ENCODE results near the gene SRA1. TPM values are rescaled to one million over a fixed set of nuclear protein-coding genes. Genes with fewer than 3 reads are reported as not detected.
"Not testable (repeated sequence)": the region's sequence is repeated elsewhere in the genome, so short reads cannot be mapped to it uniquely, and the experiment has no call there.

Gene SRA1
- total RNA-seq, 1 donor: 40.6 TPM

DNA sequence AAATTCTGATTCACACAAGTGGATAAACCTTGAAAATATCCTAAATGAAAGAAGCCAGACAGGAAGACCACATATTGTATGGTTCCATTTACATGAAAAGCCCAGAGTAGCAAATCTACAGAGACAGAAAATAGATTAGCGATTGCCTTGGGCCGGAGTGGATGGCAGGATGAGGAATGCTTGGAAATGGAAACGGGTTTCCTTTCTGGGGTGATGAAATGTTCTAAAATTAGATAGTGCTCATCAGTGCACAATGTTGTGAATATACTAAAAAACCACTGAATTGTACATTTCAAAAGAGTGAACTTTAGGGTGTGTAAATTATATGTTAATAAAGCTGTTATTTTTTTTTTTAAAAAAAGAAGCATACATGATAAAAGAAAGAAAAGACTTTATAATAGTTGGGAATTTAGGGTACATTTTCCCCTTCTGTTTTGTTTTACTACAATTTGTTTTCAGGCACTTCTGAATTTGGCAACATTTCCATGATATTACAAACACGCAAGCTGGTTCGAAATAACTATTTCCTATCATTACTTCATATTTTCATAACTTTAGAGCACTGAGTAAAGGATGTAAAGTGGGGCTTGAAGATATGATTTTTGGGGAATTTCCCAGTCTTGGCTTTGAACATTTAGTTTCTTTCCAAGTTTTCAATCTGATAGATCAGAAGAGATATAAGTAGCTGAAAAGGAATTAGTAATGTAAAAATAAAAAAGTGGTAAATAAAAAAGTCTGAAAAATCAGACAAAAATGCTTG lies 31.2 kb upstream of the SRA1 start:
- TF ChIP-seq, protein P1, sequence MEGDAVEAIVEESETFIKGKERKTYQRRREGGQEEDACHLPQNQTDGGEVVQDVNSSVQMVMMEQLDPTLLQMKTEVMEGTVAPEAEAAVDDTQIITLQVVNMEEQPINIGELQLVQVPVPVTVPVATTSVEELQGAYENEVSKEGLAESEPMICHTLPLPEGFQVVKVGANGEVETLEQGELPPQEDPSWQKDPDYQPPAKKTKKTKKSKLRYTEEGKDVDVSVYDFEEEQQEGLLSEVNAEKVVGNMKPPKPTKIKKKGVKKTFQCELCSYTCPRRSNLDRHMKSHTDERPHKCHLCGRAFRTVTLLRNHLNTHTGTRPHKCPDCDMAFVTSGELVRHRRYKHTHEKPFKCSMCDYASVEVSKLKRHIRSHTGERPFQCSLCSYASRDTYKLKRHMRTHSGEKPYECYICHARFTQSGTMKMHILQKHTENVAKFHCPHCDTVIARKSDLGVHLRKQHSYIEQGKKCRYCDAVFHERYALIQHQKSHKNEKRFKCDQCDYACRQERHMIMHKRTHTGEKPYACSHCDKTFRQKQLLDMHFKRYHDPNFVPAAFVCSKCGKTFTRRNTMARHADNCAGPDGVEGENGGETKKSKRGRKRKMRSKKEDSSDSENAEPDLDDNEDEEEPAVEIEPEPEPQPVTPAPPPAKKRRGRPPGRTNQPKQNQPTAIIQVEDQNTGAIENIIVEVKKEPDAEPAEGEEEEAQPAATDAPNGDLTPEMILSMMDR (IDR thresholded peaks at IDR 0.05; ENCODE audit: insufficient read depth, low read depth, low read length): no peak
- H3K4me3 ChIP-seq (ENCODE audit: low read depth, low read length): no peak overlapping the region
- peak; percentile 45 for DNase-seq (ENCODE audit: low read depth)

DNA sequence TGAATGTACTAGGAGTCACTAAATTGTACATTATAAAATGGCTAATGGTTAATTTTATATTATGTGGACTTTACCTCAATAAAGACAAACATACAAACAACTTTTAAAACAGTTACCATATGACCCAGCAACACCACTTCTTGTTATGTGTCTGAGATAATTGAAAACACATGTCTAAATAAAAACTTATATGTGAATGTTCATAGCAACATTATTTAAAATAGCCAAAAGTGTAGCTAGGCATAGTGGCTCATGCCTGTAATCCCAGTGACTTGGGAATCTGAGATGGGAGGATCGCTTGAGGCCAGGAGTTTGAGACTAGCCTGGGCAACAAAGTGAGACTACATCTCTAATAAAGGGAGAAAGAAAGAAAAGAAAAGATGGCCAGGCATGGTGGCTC lies 30.2 kb upstream of the SRA1 start:
- TF ChIP-seq, protein P1 (IDR thresholded peaks at IDR 0.05; ENCODE audit: insufficient read depth, low read depth, low read length): no peak
- no peak overlapping the region for H3K4me3 ChIP-seq (ENCODE audit: low read depth, low read length)
- DNase-seq (ENCODE audit: low read depth): peak; percentile 21

DNA sequence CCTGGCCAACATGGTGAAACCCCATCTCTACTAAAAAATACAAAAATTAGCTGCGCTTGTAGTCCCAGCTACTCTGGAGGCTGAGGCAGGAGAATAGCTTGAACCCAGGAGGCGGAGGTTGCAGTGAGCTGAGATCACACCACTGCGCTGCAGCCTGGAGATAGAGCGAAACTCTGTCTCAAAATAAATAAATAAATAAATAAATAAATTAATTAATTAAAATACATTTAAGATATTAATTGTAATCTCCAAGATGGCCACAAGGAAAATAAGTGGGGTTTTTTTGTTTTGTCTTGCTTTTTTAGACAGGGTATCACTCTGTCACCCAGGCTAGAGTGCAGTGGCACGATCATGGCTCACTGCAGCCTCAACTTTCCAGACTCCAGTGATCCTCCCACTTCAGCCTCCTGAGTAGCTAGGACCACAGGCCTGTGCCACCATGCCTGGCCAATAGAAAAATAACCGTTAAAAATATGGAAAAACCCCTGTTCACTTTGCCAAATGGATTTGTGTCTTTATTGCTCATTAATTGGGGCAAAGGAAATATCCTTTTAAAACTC lies 22.0 kb upstream of the SRA1 start:
- H3K4me3 ChIP-seq (ENCODE audit: low read depth, low read length); DNase-seq (ENCODE audit: low read depth): not testable (repeated sequence)

DNA sequence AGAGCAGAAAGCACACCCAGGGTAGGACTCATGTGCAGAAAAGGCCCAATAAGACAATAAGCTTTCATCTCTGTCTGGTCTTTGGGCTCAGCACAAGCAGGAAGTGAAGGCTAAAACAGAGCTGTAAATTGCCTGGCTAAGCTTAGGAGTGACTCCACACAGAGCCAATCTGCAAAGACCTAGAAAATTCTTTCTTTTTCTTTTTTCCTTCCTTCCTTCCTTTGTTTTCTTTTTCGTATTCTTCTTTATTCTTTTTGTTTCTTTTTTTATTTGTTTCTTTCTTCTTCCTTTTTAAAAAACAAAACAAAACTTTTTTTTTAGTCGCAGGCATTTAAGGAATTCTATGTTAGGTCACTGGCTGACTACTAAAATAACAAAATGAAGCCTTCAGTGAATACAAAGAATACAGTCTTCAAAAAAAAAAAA lies 19.5 kb upstream of the SRA1 start:
- no peak overlapping the region for H3K4me3 ChIP-seq (ENCODE audit: low read depth, low read length)
- DNase-seq (ENCODE audit: low read depth): peak; percentile 17
- TF ChIP-seq, protein P1 (IDR thresholded peaks at IDR 0.05; ENCODE audit: insufficient read depth, low read depth, low read length): no peak

DNA sequence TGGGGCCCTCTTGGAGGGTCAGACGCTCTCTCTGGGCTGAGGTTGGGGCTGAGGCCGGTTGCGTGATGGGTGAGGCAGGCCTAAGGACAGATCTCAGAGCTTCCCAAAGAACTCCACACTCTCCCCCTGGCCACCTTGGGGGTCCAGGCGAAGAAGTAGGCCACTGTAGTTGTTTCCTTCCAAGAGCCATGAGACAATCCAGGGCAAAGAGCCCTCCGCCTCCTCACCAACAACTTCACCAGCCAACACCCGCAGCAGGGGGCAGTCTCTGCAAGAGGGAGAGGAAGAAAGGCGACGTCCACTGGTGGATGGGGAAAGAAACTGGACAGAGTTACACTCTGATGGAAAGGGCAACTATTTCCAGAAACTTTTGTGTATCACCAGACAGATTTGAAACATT lies 18.0 kb upstream of the SRA1 start:
- DNase-seq (ENCODE audit: low read depth): peak; percentile 60
- TF ChIP-seq, protein P1 (IDR thresholded peaks at IDR 0.05; ENCODE audit: insufficient read depth, low read depth, low read length): peak; percentile 60

DNA sequence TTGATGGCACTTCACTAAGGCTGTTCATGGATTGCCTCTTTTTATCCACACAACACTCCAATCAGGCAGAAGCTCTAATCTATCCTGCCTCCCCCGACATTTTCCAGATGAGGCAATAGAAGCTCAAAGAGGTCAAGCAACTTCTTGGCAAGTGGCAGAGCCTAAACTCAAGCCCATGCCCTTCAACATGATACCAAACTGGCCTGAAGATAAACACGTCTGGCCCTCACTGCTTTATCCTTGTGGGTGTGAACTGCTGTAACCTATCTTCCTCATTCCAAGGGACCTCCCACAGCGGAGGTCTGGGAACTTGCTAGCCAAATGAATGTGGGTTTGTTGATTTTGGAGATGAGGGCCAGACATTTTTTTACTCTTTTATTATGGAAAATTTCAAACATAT lies 16.9 kb upstream of the SRA1 start:
- H3K4me3 ChIP-seq (ENCODE audit: low read depth, low read length): no peak overlapping the region
- TF ChIP-seq, protein P1 (IDR thresholded peaks at IDR 0.05; ENCODE audit: insufficient read depth, low read depth, low read length): no peak
- DNase-seq (ENCODE audit: low read depth): peak; percentile 73

More for the DNA sequence above, 18.0 kb upstream of the SRA1 start:
- H3K4me3 ChIP-seq (ENCODE audit: low read depth, low read length): no peak overlapping the region

DNA sequence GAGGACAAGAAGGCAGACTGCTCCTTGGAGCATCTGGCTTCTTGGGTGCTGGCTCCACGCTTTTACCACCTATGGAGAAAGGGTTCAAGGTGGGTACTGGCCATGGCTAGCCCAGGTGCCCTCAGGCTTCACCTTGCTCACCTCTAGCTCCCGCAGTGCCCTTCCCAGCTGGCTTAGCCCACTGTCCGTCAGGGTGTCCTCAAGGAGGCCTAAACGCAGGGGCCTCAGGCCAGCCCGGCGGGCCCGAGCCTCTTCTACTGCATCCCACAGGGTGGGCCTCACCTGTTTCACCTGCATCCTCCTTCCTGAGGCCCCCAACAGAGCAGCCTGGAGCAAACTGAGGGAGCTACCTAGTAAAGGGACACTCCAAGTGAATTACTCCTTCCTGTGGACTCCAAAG lies 16.4 kb upstream of the SRA1 start:
- H3K4me3 ChIP-seq (ENCODE audit: low read depth, low read length): no peak overlapping the region
- TF ChIP-seq, protein P1 (IDR thresholded peaks at IDR 0.05; ENCODE audit: insufficient read depth, low read depth, low read length): no peak
- DNase-seq (ENCODE audit: low read depth): no peak

All from fibroblast of villous mesenchyme (primary cell).